SKM-1 treated with dmso at 0.1 percent for 144 hours (cell line): ENCODE results near the gene UXT.
"Not testable (repeated sequence)": the region's sequence is repeated elsewhere in the genome, so short reads cannot be mapped to it uniquely, and the experiment has no call there.

Experiments used
- DNase-seq: peaks from one replicate; lab custom pipeline; 2025; ENCODE audit not compliant: unreplicated experiment; lab: John Stamatoyannopoulos, UW

UXT gene

DNA sequence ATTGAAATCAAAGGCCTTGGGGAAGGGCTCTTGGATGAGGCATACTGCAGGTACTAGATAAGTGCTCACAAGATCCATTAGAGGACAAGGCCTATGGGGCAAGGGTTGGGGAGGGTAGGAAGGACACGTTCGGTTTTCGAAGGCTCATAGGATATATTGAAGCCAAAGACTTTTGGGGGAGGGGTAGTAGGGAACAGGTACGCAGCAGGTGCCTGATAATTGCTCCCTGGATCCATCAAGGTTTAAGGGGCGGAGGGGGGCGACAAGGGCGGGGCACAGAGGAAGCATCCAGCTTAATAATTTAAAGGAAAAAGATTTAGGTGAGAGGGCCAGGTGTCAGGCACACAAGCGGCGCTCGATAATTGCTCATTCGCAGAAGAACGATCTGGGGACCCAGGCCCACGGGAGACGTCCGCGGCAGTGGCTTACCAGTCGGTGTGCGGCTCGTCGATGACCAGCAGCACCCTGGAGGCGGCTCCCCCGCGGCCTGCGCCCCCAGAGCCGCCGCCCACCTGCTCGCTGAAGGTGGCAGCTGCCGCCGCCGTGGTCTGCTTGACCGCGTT lies 40.0 kb downstream of the UXT start:
- no peak for DNase-seq

DNA sequence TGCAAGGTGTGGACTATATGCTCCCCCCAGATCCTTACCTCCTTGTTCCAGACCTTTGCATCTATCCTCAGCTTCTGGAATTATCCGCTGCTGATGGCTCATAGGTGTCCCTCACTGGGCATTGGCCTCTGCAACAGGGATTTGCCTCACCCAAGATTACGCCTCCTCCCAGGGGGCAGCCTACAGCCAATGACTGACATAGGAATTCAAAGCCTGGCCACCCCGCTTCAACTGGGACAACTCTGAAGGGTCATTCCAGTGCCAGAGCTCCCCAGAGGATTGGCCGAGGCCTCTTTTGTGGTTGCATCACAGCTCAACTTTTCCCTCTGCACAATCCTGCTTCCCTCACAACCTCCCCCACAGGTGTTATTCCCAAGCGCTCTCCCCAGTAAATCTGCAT lies 44.4 kb downstream of the UXT start:
- no peak for DNase-seq

DNA sequence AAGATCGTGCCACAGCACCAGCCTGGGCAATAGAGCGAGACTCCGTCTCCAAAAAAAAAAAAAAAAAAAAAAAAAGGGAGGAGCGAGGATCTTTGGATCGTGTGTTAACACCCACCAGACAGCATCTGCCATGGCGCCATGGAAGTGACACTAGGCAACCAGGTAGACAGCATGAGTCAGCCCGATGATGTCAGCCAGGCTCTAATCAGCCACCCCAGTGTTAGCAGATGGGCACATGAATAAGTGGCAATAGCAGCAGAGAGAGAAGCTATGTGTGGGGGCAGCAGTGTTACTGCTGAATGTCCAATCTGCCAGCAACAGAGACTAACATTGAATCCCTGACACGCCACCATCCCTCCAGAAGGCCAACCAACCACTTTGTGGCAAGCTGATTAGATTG lies 45.9 kb downstream of the UXT start:
- no peak for DNase-seq

DNA sequence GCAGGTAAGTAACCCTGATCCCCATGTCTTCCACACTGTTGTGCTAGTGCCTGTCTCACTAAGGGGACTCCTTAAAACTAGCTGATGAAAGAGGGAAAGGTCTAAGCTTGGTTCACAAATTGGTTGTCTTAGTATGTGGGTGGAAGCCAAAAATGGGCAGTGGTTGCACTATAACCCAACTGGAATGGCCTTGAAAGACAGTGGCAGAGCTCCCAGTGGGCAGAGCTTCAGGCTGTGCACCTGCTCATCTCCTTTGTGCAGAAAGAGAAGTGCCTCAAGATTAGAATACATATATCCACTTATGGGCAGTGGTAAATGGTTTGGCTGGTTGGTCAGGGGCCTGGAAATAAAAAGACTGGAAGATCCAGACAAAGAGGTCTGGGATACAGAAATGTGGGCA lies 46.6 kb downstream of the UXT start:
- DNase-seq, result no peak

DNA sequence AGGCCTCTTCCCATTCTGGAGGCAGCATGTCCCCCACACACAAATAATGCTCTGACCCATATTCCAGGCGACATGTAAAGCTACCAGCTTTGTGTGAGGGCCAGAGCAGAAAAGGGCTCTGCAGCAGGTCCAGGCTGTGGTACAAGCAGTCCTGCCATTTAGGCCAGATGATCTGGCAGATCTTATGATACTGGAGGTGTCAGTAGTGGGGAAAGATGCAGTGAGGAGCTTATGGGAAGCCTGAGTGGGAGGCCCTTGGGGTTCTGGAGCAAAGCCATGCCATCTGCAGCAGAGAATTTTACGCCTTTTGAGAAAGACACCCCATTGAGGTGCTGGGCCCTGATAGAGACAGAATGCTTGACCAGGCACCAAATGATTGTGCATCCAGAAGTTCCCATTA lies 47.1 kb downstream of the UXT start:
- no peak for DNase-seq

DNA sequence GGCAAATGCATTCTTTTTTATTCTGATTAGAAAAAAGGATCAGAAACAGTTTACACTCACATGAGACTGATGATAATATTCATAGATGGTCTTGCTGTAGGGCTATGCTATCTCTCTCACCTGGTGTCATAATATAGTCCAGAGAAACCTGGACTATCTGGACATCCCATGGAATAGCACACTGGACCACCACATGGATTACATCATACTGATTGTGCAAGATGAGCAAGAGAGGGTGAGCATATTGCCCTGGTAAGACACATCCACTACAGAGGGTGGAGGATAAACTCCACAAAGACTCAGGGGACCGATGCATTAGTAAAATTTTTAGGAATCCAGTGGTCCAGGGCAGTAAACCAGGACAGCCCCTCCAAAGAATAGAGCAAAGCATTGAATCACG lies 47.5 kb downstream of the UXT start:
- no peak for DNase-seq

DNA sequence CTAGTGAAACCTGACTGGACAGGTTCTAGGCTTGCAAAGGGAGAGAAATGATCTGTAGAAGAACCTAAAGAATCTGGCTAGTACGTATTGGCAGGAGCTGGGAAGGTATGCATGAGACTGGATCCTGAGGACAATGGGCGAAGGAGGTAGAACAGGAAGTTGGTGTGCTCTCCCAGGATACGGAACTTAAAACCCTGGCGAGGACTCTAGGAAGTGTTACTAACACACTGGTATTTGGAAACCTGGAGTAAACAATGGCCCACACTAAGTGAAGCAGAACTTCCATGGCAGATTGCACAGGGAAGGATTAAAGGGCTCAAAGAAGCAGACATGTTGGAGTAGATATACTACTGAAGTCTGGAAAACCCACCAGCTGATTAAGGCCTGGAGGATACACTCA lies 48.5 kb downstream of the UXT start:
- no peak for DNase-seq

DNA sequence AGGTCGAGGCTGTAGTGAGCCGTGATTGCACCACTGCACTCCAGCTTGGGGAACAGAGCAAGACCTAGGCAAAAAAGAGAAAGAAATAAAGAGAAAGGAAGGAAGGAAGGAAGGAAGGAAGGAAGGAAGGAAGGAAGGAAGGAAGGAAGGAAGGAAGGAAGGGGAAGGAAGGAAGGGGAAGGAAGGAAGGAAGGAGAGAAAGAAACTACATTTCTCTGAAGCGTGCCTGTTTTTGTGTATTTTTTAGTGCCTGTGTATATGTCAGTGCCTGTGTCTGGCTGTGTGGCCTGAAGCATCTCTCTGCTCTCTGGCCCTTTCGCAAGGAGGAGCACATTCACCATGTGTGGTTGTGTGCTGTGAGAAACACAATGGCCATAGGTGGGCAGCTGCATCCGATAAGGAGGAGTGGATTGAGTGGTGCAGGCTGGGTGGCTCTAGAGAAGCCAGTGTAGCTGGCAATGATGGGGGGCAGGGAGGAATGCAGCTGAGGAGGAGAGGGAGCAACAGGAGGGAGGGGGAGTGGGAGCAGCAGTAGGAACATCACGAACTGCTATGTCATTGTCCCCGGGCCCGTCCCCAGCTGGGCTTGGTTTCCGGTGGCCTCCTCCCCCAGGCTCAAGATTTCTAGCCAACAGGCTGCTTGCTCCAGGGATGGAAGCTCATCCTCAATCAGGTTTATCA lies 50.7 kb downstream of the UXT start:
- no peak for DNase-seq

DNA sequence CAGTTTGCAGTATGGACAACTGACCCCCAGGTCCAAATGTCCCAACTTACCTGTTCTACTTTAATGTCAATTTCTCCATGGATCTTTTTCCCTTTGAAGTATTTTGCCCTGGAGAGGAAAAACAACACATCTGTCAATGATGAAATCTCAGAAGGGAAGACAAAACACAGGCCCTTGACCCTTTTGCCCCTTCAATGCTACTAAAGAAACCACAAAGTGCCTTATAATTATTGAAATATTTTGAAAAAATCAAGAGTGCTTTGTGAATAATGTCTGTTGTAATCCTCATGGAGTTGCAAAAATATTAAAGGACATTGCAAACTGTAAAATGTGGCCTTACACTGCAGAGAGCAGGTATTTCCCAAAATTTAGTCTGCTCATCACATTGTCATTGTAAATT lies 51.9 kb downstream of the UXT start:
- no peak for DNase-seq

DNA sequence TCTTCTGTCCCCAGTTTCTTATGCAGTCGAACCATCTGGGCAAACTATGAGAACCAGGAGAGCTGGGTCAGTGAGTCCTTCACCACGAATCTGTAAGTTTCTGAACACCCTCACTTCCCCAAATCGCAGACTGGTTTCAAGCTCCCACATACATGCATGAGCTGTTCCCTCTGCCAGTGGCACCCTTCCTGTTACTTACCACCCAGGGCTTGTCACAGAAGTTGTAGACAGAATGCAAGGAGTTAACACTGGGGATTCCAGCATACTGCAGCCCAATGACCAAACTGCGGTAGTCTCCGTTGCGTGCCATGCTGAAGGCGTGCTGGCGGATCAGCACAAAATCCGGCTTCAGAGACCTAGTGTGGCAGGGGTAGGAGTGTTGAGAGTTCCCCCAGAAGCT lies 54.0 kb downstream of the UXT start:
- peak; percentile 12 for DNase-seq

DNA sequence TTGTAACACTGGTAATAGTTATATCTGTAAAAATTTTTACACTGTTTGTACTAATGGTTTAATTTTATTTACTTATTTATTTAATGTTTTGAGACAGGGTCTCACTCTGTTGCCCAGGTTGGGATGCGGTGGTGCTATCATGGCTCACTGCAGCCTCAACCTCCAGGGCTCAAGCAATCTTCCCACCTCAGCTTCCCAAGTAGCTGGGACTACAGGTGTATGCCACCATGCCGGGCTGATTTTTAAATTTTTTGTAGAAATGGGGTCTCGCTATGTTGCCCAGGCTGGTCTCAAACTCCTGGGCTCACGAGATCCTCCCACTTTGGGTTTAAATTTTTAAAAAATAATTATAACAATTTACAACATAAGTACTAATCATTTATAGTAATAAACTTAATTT lies 55.9 kb downstream of the UXT start:
- not testable (repeated sequence) for DNase-seq
